GM18499 (cell line): ENCODE results near the gene GCNT4.

Source experiments
- ATAC-seq: cut with Tn5 transposase; IDR thresholded peaks from one replicate; pipeline ENCODE4 v1.9.1; 2021; ENCODE audit warnings: moderate number of reproducible peaks; ENCODE audit not compliant: insufficient read depth, unreplicated experiment

The GCNT4 gene

GRCh38 chr5:75053304-75054133, 1.2 kb upstream of the GCNT4 start:
- no peak for ATAC-seq

DNA sequence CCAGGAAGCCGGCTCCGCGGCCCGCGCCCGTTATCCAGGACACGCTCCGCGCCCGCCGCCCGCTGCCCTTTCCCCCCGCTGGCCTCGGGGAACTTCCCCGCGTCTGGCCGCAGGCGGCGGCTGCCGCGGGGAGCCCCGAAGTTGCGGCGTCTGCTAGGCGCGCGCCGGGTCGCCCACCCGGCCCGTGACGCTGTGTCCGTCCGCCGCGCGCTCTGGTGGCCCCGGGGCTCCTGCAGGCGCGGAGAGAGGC, 621 bp upstream of the GCNT4 start:
- ATAC-seq = no peak

- no peak for ATAC-seq
Measured at GRCh38 chr5:75051217-75051751, 1.1 kb downstream of the GCNT4 start.

DNA sequence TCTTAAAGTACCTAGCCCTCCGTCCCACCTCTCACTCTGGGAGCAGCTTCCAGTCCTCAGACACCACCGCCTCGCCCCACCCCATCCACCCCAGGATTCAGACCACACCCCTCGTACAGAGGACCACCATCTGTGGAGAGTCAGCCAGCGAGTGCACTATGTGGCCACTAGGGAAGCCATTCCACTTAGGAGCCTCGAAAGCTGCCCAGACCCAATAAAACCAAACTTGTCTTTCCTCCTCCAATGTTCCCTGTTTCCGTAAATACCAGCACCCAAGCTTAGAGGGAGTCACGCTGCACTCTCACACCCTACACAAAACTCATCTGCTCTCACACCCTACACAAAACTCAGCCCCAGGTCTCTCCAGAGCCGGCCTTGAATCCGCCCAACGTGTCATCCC, 1.9 kb downstream of the GCNT4 start:
- ATAC-seq = no peak

GRCh38 chr5:75049456-75050351, 2.7 kb downstream of the GCNT4 start:
- no peak for ATAC-seq

DNA sequence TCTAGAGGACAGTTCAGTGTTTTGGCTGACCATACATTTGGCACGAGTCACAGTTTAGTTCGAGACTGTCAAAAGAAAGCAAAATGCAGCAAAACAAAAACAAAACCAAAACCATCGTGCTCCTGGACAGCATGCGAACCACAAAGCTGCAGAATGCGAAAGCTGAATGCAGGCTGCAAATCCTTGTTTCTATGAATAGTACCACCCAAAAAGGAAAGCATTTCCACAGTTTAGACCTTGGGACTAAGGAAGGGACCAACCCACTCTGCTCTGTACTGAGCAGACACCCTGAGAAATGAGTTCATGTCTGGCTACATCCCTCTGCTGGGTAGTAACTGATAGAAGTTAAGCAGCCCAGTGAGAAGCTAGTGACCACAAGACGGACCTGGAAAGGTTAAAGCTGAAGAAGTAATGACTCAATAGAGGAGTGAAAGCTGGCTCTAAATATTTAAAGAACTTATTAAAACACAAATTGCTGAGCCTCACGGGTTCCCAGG, 3.9 kb downstream of the GCNT4 start:
- ATAC-seq = no peak

DNA sequence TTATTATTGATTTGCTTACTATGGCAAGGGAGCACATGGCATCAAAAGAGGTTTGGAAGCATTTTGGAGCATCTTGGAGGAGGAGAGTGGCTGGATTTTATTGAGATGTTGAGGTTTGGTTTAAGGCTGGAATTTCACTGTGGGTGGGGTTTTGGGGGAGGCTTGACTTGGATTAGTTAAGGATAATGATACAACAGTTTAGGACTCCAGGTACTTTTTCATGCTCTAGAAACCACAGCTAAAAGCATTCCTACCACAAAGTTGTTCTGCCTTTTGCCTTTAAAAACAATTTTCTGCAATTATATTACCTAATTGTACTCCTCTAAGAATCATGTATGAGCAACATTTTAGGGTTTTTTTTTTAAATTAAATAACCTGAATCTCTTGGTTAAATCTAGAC, 5.0 kb downstream of the GCNT4 start:
- ATAC-seq = no peak

- no peak for ATAC-seq
Measured at GRCh38 chr5:75046366-75047142, 5.8 kb downstream of the GCNT4 start.

- ATAC-seq = no peak
Measured at GRCh38 chr5:75045071-75045470, 7.3 kb downstream of the GCNT4 start.

DNA sequence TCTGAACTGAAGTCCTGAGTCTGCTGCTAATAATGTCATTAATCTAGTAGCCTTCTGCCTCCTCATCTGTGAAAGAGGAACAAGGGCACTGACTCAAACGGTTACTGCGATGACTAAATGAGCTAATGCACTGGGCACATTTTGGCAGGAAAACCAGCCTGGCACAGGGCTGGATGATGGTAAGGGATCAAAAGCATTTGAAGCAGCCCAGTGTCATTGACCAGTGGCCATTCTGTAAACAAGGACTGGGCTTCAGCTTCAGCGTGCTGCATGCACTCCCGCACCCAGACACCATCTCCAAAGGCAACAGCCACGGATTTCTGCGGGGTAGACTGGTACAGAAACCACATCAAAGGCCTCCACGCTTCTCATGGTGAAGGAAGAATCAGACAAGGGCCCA, 8.0 kb downstream of the GCNT4 start:
- ATAC-seq = no peak

DNA sequence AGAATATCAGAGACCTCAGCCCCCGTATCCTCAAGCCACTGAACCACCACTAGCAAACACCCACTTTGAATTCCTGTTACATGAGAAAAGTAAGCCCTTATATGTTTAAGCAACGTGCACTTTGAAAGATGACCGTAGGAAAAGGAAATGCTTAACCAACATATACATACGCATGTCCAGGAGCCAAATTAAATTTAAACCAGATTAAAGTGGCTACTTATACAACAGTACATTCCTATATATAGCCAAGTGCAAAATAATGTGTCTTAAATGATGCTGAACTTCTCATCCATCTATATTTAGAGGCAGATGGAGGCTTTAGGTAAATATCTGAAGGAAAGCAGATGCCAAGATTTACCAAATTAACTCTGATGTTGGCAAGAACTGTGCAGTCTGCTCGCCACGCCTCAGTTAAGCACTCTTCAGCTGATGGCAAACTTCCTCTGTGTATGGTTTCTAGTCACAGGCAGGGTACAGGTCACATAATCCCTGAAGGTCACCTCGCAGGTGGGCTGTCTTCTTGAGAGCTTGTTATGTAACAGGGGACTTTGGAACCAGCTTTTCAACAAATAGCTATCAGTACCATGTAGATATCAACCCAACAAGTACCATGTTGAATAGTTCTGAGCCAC, 8.6 kb downstream of the GCNT4 start:
- no peak for ATAC-seq

DNA sequence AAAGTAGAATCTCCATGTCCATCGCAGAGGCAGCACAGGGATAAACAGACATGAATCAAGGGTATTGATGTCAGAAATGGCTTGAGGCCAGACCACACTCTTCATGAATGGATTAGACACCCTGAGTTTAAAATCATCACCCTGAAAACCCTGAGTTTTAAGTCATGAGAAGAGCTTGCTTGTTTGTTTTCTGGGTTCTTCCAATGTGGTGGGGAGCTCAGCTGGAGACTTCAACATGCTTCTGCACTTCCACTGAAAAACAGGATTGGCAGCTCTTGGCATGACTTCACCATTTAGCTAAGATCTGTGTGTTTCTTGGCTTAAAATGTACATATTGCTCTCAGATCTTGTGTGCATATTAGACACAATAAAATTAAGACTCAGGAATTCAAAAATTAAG, 9.8 kb downstream of the GCNT4 start:
- no peak for ATAC-seq

DNA sequence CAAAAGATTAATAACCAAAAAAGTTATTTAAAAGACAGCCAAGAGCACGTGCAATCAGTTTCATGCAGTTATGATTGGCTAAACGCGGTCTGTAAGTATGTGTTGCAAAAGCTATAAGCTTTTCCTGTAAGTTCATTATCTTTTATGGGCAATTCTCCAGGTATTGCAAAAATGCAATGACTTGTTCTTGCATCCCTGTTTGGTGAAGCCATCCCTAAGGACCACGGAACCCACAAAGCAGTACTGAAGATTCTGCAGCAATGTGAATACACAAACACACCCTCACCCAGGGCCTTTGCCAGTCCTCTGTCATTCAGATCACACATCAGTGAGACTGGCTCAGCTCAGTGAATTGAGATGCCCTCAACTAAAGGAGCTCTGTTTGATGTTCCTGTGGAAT, 11.4 kb downstream of the GCNT4 start:
- no peak for ATAC-seq

DNA sequence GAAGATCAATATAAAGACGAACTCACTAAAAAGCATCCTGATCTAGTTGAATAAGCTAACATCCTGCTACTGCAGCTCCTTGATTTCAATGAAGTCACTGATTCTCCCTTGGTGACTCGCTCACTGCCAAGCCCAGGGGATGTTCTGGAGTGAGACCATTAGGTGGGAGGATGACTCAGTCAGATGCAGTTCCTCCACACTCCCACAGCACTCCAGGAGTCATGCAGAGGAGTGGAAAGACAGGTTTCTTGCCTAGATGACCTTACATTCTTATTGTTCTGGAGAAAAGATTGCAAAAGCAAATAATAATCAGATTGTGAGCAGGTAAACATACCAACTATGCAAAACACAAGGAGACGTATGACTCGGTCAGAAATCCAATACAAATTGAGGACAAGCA, 15.3 kb downstream of the GCNT4 start:
- ATAC-seq = no peak

GRCh38 chr5:75034137-75034739, 18.1 kb downstream of the GCNT4 start:
- ATAC-seq = no peak

GRCh38 chr5:75031366-75031765, 21.0 kb downstream of the GCNT4 start:
- no peak for ATAC-seq

DNA sequence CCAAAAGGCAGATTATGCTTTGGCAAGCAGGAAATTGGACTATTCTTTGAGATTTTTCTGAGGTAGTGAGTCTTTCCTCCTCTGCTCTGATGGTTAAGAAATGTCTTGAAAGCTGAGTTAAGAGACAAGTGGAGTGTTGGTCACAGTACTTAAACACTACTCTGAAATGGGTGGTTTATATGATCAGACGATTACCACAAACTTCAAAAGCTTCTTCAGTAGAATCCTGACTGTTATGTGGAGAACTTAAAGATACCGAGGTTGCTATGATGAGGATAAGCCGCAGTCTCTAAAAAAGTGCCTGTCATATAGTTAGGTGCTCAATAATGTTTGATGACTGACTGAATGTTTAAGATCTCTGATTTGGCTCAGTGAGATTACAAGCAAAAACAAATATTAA, 24.3 kb downstream of the GCNT4 start:
- ATAC-seq = no peak

DNA sequence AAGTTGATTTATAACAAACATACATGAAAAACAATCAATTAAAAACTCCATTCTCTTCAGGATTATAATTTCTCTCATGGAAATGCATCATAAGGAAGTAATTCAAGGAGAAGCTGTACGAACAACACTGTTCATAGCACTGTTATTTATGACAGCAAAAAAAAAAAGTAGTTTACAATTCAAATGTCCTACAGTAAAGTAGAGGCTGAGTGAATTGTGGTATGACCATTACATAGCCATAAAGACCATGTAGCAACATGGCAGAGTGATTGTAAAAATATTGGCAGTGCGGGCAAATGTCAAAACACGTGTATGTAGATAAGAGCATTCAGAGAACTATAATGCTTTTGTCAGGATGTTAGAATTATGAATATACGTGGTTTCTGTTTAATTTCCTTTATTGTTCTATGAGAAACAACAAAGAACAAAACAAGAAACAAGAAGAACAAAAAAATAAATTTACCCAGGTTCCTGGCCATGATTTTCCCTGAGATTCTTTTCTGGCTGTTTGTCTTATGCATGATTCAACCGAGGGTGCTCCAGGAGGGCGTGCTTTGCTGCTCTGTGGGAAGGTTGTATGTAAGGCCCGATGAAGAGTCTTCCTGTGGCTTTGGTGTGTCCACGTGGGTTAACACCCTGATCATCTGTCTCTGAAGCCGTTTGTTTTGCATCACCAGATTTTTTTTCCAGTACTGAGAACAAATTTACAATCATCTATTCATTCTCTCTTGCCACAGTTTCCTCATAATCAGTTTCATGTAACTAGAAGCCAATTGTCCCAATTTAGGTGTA, 28.8 kb downstream of the GCNT4 start:
- ATAC-seq = no peak

DNA sequence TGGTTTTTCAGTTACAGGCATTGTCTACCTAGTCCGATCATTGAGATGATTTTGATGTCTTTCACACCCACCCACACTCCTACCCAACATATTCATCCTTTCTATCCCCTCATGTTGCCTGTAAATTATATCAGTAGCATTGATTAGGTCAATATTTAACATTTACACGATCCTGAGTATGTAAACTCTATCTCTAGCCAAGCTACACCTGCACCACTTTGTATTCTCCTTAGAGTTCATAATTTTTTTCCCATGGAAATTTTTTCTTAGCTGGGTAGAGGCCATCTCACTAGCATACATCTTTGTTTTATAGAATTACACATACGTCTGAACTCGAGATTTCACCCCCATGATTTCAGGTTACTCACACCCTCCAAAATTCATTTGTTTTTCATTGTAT, 30.6 kb downstream of the GCNT4 start:
- no peak for ATAC-seq
